GM23338 (cell line): ENCODE measurements around the gene HSD11B2. TPM values are rescaled to one million over a fixed set of nuclear protein-coding genes. Genes with fewer than 3 reads are reported as not detected.

Experiments
- ATAC-seq: fragments of 200-7000 bp; cut with Tn5 transposase; 3 replicates; pipeline ENCODE4 v1.9.1; 2020
- DNase-seq: peaks from one replicate; pipeline ENCODE4 v3.0.0-alpha.2; 2015; ENCODE audit warnings: low spot score
- H2AFZ ChIP-seq: fragments of 200-600 bp; sonication (generic); 2 replicates; pipeline ENCODE4 v1.8.0; 2016; ENCODE audit warnings: antibody characterized with exemption, mild to moderate bottlenecking, moderate library complexity
- H3F3A ChIP-seq: fragments of 200-600 bp; sonication (generic); replicated peaks from 2 replicates; pipeline ENCODE4 v1.8.0; 2017; ENCODE audit warnings: antibody characterized with exemption, mixed run types, low read depth
- H3K27ac ChIP-seq: fragments of 200-600 bp; sonication (generic); 2 replicates; pipeline ENCODE4 v1.6.1; 2016; ENCODE audit warnings: low read depth
- H3K27me3 ChIP-seq: fragments of 200-600 bp; sonication (generic); 2 replicates; pipeline ENCODE4 v1.8.0; 2016; ENCODE audit warnings: mild to moderate bottlenecking, mixed run types, moderate library complexity; ENCODE audit not compliant: insufficient read depth
- H3K36me3 ChIP-seq: fragments of 200-600 bp; sonication (generic); 2 replicates; pipeline ENCODE4 v1.8.0; 2016; ENCODE audit warnings: mild to moderate bottlenecking; ENCODE audit not compliant: insufficient read depth
- H3K4me1 ChIP-seq: fragments of 200-600 bp; sonication (generic); 2 replicates; pipeline ENCODE4 v1.8.0; 2016; ENCODE audit warnings: mild to moderate bottlenecking, moderate library complexity; ENCODE audit not compliant: insufficient read depth
- H3K4me2 ChIP-seq: fragments of 200-600 bp; sonication (generic); 2 replicates; pipeline ENCODE4 v1.7.1; 2017; ENCODE audit warnings: mixed run types
- H3K4me3 ChIP-seq: fragments of 200-600 bp; sonication (generic); 2 replicates; pipeline ENCODE4 v1.6.1; 2016; ENCODE audit warnings: mixed run types
- H3K79me2 ChIP-seq: fragments of 200-600 bp; sonication (generic); replicated peaks from 2 replicates; pipeline ENCODE4 v1.8.0; 2017; ENCODE audit warnings: mild to moderate bottlenecking; ENCODE audit not compliant: insufficient read depth
- H3K9me2 ChIP-seq: fragments of 200-600 bp; sonication (generic); 2 replicates; pipeline ENCODE4 v1.8.0; 2017; ENCODE audit not compliant: insufficient read depth
- H4K20me1 ChIP-seq: fragments of 200-600 bp; sonication (generic); replicated peaks from 2 replicates; pipeline ENCODE4 v1.8.0; 2017; ENCODE audit warnings: mild to moderate bottlenecking; ENCODE audit not compliant: insufficient read depth
- H3K27ac Mint-ChIP-seq: 2 replicates; pipeline ENCODE4 v1.8.0; 2020; ENCODE audit warnings: inconsistent platforms, mild to moderate bottlenecking, moderate library complexity, mixed read lengths
- H3K27me3 Mint-ChIP-seq: 3 replicates; pipeline ENCODE4 v1.8.0; 2022; ENCODE audit warnings: low read depth, mild to moderate bottlenecking, moderate library complexity, mixed read lengths, inconsistent platforms; ENCODE audit not compliant: insufficient read depth, poor library complexity
- H3K36me3 Mint-ChIP-seq: 3 replicates; pipeline ENCODE4 v1.8.0; 2021; ENCODE audit warnings: low read depth, mild to moderate bottlenecking, inconsistent platforms, moderate library complexity, mixed read lengths
- H3K4me1 Mint-ChIP-seq: 3 replicates; pipeline ENCODE4 v1.8.0; 2020; ENCODE audit warnings: mild to moderate bottlenecking, inconsistent platforms, mixed read lengths
- H3K4me3 Mint-ChIP-seq: 3 replicates; pipeline ENCODE4 v1.8.0; 2021; ENCODE audit warnings: moderate library complexity, mild to moderate bottlenecking, inconsistent platforms, mixed read lengths
- H3K9me3 Mint-ChIP-seq: 3 replicates; pipeline ENCODE4 v1.8.0; 2020; ENCODE audit warnings: moderate library complexity, mild to moderate bottlenecking, inconsistent platforms, mixed read lengths
- CREB1 ChIP-seq: fragments of 250-450 bp; sonication (Bioruptor Pico); IDR thresholded peaks from 2 replicates; pipeline ENCODE4 v1.5.0; 2020; ENCODE audit warnings: low read depth, mild to moderate bottlenecking, moderate library complexity
- EZH2 ChIP-seq: fragments of 200-600 bp; sonication (generic); IDR thresholded peaks from one replicate; pipeline ENCODE4 v1.8.0; 2017; ENCODE audit warnings: antibody characterized with exemption, mild to moderate bottlenecking, low read depth; ENCODE audit not compliant: unreplicated experiment
- EZH2phosphoT487 ChIP-seq: fragments of 200-600 bp; sonication (generic); IDR thresholded peaks from one replicate; pipeline ENCODE4 v1.8.1; 2018; ENCODE audit warnings: antibody characterized with exemption; ENCODE audit not compliant: unreplicated experiment
- JUNB ChIP-seq: IDR thresholded peaks from one replicate; pipeline ENCODE4 v1.6.1; 2016; ENCODE audit warnings: antibody characterized with exemption; ENCODE audit not compliant: unreplicated experiment
- NANOG ChIP-seq: IDR thresholded peaks from 2 replicates; pipeline ENCODE4 v1.6.1; 2016; ENCODE audit warnings: antibody characterized with exemption, borderline replicate concordance
- POLR2AphosphoS5 ChIP-seq: IDR thresholded peaks from 2 replicates; pipeline ENCODE4 v1.6.1; 2016; ENCODE audit warnings: antibody characterized with exemption, low read depth
- STAT1 ChIP-seq: IDR thresholded peaks from one replicate; pipeline ENCODE4 v1.6.1; 2016; ENCODE audit warnings: antibody characterized with exemption; ENCODE audit not compliant: unreplicated experiment
- ZNF114 ChIP-seq: fragments of 250-450 bp; sonication (Bioruptor Pico); IDR thresholded peaks from 2 replicates; pipeline ENCODE4 v1.5.0; 2020; ENCODE audit warnings: mild to moderate bottlenecking, moderate library complexity
- ZNF331 ChIP-seq: fragments of 250-450 bp; sonication (Bioruptor Pico); IDR thresholded peaks from 2 replicates; pipeline ENCODE4 v1.5.0; 2020; ENCODE audit warnings: low read depth, mild to moderate bottlenecking, moderate library complexity
- polyA plus RNA-seq: library from polyadenylated mRNA; unstranded; fragments of >200 nt; fragmentation: Nextera tagmentation; extraction: Ambion mirVana; gene quantifications from 2 replicates; pipeline ENCODE4 v1.2.1, GENCODE V29; 2016
- total RNA-seq: library from RNA; depleted of rRNA; stranded (reverse); fragments of >200 nt; shearing (Covaris generic); gene quantifications from 2 replicates; pipeline ENCODE4 v1.2.3, GENCODE V29; 2014
- TF ChIP-seq, protein P1 (sequence below), 2 experiments: fragments of 200-600 bp in 1 of 2; sonication (generic) in 1 of 2; conservative IDR thresholded peaks; 2 replicates each; pipeline versions ENCODE4 v1.5.1 to v1.6.1; 2016 to 2017; ENCODE audit warnings: antibody characterized with exemption in 2 of 2, low read depth in 2 of 2, mild to moderate bottlenecking in 2 of 2, moderate library complexity in 1 of 2
- TF ChIP-seq, protein P2 (sequence below): IDR thresholded peaks from one replicate; pipeline ENCODE4 v1.6.1; 2018; ENCODE audit warnings: antibody characterized with exemption; ENCODE audit not compliant: unreplicated experiment
- TF ChIP-seq, protein P3 (sequence below): IDR thresholded peaks from 2 replicates; pipeline ENCODE4 v1.6.1; 2016; ENCODE audit warnings: antibody characterized with exemption
- TF ChIP-seq, protein P4 (sequence below): fragments of 250-450 bp; sonication (Bioruptor Pico); IDR thresholded peaks from 2 replicates; pipeline ENCODE4 v1.5.0; 2020; ENCODE audit warnings: mild to moderate bottlenecking, moderate library complexity

Gene HSD11B2
- total and polyA plus RNA-seq, 2 experiments from 2014 or later = 14.8 to 23.0 TPM

DNA sequence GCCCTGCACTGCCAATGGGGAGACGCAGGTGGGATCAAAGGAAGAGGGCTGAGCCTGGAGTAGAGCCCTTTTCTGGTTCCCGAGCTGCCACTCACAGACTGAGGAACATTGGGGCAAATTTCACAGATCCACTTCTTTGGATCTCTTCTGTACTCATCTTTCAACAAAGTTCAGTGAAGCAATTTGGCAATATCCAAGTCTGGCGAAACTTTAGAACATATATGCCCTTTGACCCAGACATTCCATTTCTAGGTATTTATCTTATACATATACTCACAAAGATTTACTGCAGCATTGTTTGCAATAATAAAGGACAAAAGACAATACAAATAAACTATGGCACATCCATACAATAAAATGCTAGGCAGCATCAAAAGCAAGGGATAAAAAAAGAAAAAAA, 19.6 kb upstream of the HSD11B2 start:
- no peak overlapping the region for H3K4me3 ChIP-seq
- no peak overlapping the region for H2AFZ ChIP-seq
- H3K27ac ChIP-seq = no peak overlapping the region
- H3K4me2 ChIP-seq = no peak overlapping the region
- Mint-ChIP-seq H3K4me1 (peaks cover 28% of the 10 kb centered on the region), H3K4me3 (no peak overlapping the region), H3K36me3 (no peaks in the 10 kb centered on the region; the same call in 2 of the 3 replicates), H3K27ac (no peak overlapping the region), H3K9me3 (no peaks in the 10 kb centered on the region), H3K27me3 (peaks cover 19% of the 10 kb centered on the region)
- no peaks in the 10 kb centered on the region for H3K36me3 ChIP-seq
- no peaks in the 10 kb centered on the region for H3K9me2 ChIP-seq
- no peaks in the 10 kb centered on the region for H3K27me3 ChIP-seq
- no peaks in the 10 kb centered on the region; the same call in 1 of the 2 replicates for H4K20me1 ChIP-seq
- H3K79me2 ChIP-seq = no peaks in the 10 kb centered on the region
- H3F3A ChIP-seq = peaks cover 6% of the 10 kb centered on the region; the same call in 1 of the 2 replicates
- TF ChIP-seq, protein P1, sequence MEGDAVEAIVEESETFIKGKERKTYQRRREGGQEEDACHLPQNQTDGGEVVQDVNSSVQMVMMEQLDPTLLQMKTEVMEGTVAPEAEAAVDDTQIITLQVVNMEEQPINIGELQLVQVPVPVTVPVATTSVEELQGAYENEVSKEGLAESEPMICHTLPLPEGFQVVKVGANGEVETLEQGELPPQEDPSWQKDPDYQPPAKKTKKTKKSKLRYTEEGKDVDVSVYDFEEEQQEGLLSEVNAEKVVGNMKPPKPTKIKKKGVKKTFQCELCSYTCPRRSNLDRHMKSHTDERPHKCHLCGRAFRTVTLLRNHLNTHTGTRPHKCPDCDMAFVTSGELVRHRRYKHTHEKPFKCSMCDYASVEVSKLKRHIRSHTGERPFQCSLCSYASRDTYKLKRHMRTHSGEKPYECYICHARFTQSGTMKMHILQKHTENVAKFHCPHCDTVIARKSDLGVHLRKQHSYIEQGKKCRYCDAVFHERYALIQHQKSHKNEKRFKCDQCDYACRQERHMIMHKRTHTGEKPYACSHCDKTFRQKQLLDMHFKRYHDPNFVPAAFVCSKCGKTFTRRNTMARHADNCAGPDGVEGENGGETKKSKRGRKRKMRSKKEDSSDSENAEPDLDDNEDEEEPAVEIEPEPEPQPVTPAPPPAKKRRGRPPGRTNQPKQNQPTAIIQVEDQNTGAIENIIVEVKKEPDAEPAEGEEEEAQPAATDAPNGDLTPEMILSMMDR (conservative IDR thresholded peaks at IDR 0.05; ENCODE audit: low read depth in 2 of 2) = no peak
- no peak for TF ChIP-seq EZH2
- TF ChIP-seq, protein P2, sequence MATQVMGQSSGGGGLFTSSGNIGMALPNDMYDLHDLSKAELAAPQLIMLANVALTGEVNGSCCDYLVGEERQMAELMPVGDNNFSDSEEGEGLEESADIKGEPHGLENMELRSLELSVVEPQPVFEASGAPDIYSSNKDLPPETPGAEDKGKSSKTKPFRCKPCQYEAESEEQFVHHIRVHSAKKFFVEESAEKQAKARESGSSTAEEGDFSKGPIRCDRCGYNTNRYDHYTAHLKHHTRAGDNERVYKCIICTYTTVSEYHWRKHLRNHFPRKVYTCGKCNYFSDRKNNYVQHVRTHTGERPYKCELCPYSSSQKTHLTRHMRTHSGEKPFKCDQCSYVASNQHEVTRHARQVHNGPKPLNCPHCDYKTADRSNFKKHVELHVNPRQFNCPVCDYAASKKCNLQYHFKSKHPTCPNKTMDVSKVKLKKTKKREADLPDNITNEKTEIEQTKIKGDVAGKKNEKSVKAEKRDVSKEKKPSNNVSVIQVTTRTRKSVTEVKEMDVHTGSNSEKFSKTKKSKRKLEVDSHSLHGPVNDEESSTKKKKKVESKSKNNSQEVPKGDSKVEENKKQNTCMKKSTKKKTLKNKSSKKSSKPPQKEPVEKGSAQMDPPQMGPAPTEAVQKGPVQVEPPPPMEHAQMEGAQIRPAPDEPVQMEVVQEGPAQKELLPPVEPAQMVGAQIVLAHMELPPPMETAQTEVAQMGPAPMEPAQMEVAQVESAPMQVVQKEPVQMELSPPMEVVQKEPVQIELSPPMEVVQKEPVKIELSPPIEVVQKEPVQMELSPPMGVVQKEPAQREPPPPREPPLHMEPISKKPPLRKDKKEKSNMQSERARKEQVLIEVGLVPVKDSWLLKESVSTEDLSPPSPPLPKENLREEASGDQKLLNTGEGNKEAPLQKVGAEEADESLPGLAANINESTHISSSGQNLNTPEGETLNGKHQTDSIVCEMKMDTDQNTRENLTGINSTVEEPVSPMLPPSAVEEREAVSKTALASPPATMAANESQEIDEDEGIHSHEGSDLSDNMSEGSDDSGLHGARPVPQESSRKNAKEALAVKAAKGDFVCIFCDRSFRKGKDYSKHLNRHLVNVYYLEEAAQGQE = no peak
- no peak for TF ChIP-seq ZNF331 (CRISPR knock-in tag)
- no peak for TF ChIP-seq JUNB
- TF ChIP-seq POLR2AphosphoS5 = no peak
- TF ChIP-seq, protein P3, sequence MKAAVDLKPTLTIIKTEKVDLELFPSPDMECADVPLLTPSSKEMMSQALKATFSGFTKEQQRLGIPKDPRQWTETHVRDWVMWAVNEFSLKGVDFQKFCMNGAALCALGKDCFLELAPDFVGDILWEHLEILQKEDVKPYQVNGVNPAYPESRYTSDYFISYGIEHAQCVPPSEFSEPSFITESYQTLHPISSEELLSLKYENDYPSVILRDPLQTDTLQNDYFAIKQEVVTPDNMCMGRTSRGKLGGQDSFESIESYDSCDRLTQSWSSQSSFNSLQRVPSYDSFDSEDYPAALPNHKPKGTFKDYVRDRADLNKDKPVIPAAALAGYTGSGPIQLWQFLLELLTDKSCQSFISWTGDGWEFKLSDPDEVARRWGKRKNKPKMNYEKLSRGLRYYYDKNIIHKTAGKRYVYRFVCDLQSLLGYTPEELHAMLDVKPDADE = no peak
- TF ChIP-seq NANOG = no peak
- no peak for TF ChIP-seq EZH2phosphoT487
- TF ChIP-seq STAT1 = no peak
- TF ChIP-seq ZNF114 (CRISPR knock-in tag) = no peak
- TF ChIP-seq, protein P4, sequence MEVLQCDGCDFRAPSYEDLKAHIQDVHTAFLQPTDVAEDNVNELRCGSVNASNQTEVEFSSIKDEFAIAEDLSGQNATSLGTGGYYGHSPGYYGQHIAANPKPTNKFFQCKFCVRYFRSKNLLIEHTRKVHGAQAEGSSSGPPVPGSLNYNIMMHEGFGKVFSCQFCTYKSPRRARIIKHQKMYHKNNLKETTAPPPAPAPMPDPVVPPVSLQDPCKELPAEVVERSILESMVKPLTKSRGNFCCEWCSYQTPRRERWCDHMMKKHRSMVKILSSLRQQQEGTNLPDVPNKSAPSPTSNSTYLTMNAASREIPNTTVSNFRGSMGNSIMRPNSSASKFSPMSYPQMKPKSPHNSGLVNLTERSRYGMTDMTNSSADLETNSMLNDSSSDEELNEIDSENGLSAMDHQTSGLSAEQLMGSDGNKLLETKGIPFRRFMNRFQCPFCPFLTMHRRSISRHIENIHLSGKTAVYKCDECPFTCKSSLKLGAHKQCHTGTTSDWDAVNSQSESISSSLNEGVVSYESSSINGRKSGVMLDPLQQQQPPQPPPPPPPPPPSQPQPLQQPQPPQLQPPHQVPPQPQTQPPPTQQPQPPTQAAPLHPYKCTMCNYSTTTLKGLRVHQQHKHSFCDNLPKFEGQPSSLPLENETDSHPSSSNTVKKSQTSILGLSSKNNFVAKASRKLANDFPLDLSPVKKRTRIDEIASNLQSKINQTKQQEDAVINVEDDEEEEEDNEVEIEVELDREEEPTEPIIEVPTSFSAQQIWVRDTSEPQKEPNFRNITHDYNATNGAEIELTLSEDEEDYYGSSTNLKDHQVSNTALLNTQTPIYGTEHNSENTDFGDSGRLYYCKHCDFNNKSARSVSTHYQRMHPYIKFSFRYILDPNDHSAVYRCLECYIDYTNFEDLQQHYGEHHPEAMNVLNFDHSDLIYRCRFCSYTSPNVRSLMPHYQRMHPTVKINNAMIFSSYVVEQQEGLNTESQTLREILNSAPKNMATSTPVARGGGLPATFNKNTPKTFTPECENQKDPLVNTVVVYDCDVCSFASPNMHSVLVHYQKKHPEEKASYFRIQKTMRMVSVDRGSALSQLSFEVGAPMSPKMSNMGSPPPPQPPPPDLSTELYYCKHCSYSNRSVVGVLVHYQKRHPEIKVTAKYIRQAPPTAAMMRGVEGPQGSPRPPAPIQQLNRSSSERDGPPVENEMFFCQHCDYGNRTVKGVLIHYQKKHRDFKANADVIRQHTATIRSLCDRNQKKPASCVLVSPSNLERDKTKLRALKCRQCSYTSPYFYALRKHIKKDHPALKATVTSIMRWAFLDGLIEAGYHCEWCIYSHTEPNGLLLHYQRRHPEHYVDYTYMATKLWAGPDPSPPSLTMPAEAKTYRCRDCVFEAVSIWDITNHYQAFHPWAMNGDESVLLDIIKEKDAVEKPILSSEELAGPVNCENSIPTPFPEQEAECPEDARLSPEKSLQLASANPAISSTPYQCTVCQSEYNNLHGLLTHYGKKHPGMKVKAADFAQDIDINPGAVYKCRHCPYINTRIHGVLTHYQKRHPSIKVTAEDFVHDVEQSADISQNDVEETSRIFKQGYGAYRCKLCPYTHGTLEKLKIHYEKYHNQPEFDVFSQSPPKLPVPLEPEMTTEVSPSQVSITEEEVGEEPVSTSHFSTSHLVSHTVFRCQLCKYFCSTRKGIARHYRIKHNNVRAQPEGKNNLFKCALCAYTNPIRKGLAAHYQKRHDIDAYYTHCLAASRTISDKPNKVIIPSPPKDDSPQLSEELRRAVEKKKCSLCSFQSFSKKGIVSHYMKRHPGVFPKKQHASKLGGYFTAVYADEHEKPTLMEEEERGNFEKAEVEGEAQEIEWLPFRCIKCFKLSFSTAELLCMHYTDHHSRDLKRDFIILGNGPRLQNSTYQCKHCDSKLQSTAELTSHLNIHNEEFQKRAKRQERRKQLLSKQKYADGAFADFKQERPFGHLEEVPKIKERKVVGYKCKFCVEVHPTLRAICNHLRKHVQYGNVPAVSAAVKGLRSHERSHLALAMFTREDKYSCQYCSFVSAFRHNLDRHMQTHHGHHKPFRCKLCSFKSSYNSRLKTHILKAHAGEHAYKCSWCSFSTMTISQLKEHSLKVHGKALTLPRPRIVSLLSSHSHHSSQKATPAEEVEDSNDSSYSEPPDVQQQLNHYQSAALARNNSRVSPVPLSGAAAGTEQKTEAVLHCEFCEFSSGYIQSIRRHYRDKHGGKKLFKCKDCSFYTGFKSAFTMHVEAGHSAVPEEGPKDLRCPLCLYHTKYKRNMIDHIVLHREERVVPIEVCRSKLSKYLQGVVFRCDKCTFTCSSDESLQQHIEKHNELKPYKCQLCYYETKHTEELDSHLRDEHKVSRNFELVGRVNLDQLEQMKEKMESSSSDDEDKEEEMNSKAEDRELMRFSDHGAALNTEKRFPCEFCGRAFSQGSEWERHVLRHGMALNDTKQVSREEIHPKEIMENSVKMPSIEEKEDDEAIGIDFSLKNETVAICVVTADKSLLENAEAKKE (CRISPR knock-in tag) = no peak
- TF ChIP-seq CREB1 = no peak
- ATAC-seq (no peak), DNase-seq (no peak)
- peaks cover 25% of the 10 kb centered on the region for H3K4me1 ChIP-seq
